Thymus (tissue), 11 donors: ENCODE results near the gene EGR1. TPM values are rescaled to one million over a fixed set of nuclear protein-coding genes. Genes with fewer than 3 reads are reported as not detected.

Source experiments
- DNase-seq, 9 donors: peaks; one replicate each; pipeline ENCODE4 v3.0.0-alpha.2; 2013; ENCODE audit warnings: low spot score in 9 of 9, low read depth in 6 of 9, missing footprints in 1 of 9
- H3K27ac ChIP-seq, 2 donors: one replicate each; pipeline ENCODE4 v1.5.1; 2013; ENCODE audit warnings: control low read depth in 1 of 2, low read depth in 1 of 2, low read length in 1 of 2, mild to moderate bottlenecking in 1 of 2, moderate library complexity in 1 of 2
- H3K27me3 ChIP-seq, 2 donors: one replicate each; pipeline ENCODE4 v1.5.1; 2013; ENCODE audit warnings: low read length in 1 of 2; ENCODE audit not compliant: control insufficient read depth in 2 of 2, insufficient read depth in 1 of 2
- H3K36me3 ChIP-seq, 2 donors: one replicate each; pipeline ENCODE4 v1.5.1; 2013; ENCODE audit warnings: low read length in 1 of 2, mild to moderate bottlenecking in 1 of 2, moderate library complexity in 1 of 2; ENCODE audit not compliant: control insufficient read depth in 2 of 2, insufficient read depth in 2 of 2
- H3K4me1 ChIP-seq, 2 donors: one replicate each; pipeline ENCODE4 v1.5.1; 2013; ENCODE audit warnings: low read length in 2 of 2; ENCODE audit not compliant: control insufficient read depth in 2 of 2, insufficient read depth in 2 of 2
- H3K4me3 ChIP-seq, 2 donors: one replicate each; pipeline ENCODE4 v1.5.1; 2013; ENCODE audit warnings: low read length in 2 of 2, control low read depth in 1 of 2, mild to moderate bottlenecking in 1 of 2
- H3K9me3 ChIP-seq, 2 donors: one replicate each; pipeline ENCODE4 v1.5.1; 2013; ENCODE audit warnings: low read length in 1 of 2, mild to moderate bottlenecking in 1 of 2; ENCODE audit not compliant: control insufficient read depth in 2 of 2, insufficient read depth in 1 of 2
- WGBS: extraction: QIAGEN DNeasy Blood & Tissue Kit; methylation state at CpG from one replicate; pipeline ENCODE4 v1.1.7; 2013; 5-methylcytosine and 5-hydroxymethylcytosine counted together
- polyA plus RNA-seq: library from polyadenylated mRNA; stranded (reverse); fragments of 200-250 nt; gene quantifications from one replicate; pipeline ENCODE4 v1.2.3, GENCODE V29; 2013
- total RNA-seq: library from RNA; stranded (reverse); fragments of 120-200 nt; gene quantifications from one replicate; pipeline ENCODE4 v1.2.4, GENCODE V29; 2013
- donor health status: healthy.

EGR1 gene
- total and polyA plus RNA-seq, 2 donors, result 7.1 to 56.3 TPM

GRCh38 chr5:138449501-138450239, 15.6 kb upstream of the EGR1 start:
- peaks cover 0 to 3% of the 10 kb centered on the region in 2 donors for H3K27me3 ChIP-seq
- H3K27ac ChIP-seq, result no peak overlapping the region
- H3K4me3 ChIP-seq, result no peak overlapping the region
- peaks cover 2 to 10% of the 10 kb centered on the region in 2 donors for H3K4me1 ChIP-seq
- H3K9me3 ChIP-seq, result no peaks in the 10 kb centered on the region
- WGBS, result 28% methylated on average over 22 of the region's 22 CpGs
- no peaks in the 10 kb centered on the region for H3K36me3 ChIP-seq
- DNase-seq, result peak in 6 of 9 donors; percentile 34 to 79 (median 62)

DNA sequence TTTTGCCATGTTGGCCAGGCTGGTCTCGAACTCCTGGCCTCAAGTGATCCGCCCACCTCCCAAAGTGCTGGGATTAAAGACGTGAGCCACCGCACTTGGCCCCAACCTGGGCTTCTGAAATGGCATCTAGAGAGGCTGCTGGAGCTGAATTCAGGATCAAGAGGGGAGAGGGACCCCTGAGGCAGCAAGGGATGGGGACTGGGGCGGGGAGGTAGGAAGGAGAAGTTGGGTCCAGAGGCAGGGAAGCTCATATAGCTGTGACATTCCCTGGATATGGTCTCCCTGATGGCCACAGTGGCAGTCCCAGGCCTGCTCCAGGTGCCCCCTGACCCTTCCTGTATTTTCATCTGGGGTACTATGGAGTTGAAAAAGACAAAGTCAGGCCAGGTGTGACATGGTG, 14.3 kb upstream of the EGR1 start:
- H3K27ac ChIP-seq, result no peak overlapping the region
- peaks cover 2 to 10% of the 10 kb centered on the region in 2 donors for H3K4me1 ChIP-seq
- H3K36me3 ChIP-seq, result no peaks in the 10 kb centered on the region
- no peaks in the 10 kb centered on the region for H3K9me3 ChIP-seq
- no peak overlapping the region for H3K4me3 ChIP-seq
- WGBS, result 96% methylated on average over 5 of the region's 5 CpGs
- DNase-seq, result no peak
- H3K27me3 ChIP-seq, result peaks cover 0 to 3% of the 10 kb centered on the region in 2 donors

GRCh38 chr5:138452720-138453119, 12.6 kb upstream of the EGR1 start:
- DNase-seq, result no peak
- H3K4me1 ChIP-seq, result peaks cover 2 to 10% of the 10 kb centered on the region in 2 donors
- no peak overlapping the region for H3K4me3 ChIP-seq
- H3K27ac ChIP-seq, result no peak overlapping the region
- peaks cover 0 to 3% of the 10 kb centered on the region in 2 donors for H3K27me3 ChIP-seq
- H3K36me3 ChIP-seq, result no peaks in the 10 kb centered on the region
- WGBS, result 98% methylated on average over 6 of the region's 6 CpGs
- no peaks in the 10 kb centered on the region for H3K9me3 ChIP-seq

DNA sequence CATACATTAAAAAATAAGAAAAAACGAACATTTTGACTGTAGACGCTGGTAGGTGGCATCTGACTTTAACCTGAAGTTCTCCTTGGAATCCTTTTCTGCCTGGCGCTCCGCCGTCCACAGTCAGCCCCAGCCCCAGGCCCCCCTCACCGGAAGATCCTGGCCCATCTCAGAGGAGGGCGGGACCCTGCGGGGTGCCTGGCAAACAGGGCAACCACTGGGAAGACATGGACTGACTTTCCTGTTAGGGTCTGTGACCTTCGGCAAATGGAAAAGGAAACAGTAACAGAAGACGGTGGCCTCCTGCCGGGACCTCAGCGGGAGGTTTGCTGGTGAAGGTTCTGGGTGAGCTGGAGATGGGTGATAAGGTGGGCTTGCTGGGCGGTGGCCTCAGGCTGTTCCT, 11.7 kb upstream of the EGR1 start:
- H3K36me3 ChIP-seq, result no peaks in the 10 kb centered on the region
- no peaks in the 10 kb centered on the region for H3K27me3 ChIP-seq
- H3K4me3 ChIP-seq, result no peak overlapping the region
- 96% methylated on average over 13 of the region's 13 CpGs for WGBS
- no peak overlapping the region for H3K27ac ChIP-seq
- H3K9me3 ChIP-seq, result peaks cover 0 to under 1% of the 10 kb centered on the region in 2 donors
- H3K4me1 ChIP-seq, result peaks cover 8 to 19% of the 10 kb centered on the region in 2 donors
- DNase-seq, result no peak

GRCh38 chr5:138454121-138454520, 11.2 kb upstream of the EGR1 start:
- WGBS, result 95% methylated on average over 8 of the region's 8 CpGs

GRCh38 chr5:138455232-138455930, 9.9 kb upstream of the EGR1 start:
- H3K4me1 ChIP-seq, result peaks cover 15 to 26% of the 10 kb centered on the region in 2 donors
- 96% methylated on average over 11 of the region's 11 CpGs for WGBS
- H3K27ac ChIP-seq, result no peak overlapping the region
- no peak for DNase-seq
- peaks cover 0 to 8% of the 10 kb centered on the region in 2 donors for H3K9me3 ChIP-seq
- H3K27me3 ChIP-seq, result no peaks in the 10 kb centered on the region
- H3K4me3 ChIP-seq, result no peak overlapping the region
- H3K36me3 ChIP-seq, result no peaks in the 10 kb centered on the region

More at GRCh38 chr5:138454121-138454520, 11.2 kb upstream of the EGR1 start:
- Histone ChIP-seq H3K9me3 (peaks cover 0 to 6% of the 10 kb centered on the region in 2 donors), H3K27ac (no peak overlapping the region), H3K27me3 (no peaks in the 10 kb centered on the region), H3K4me1 (peaks cover 11 to 24% of the 10 kb centered on the region in 2 donors), H3K36me3 (no peaks in the 10 kb centered on the region), H3K4me3 (no peak overlapping the region)
- DNase-seq, result no peak

DNA sequence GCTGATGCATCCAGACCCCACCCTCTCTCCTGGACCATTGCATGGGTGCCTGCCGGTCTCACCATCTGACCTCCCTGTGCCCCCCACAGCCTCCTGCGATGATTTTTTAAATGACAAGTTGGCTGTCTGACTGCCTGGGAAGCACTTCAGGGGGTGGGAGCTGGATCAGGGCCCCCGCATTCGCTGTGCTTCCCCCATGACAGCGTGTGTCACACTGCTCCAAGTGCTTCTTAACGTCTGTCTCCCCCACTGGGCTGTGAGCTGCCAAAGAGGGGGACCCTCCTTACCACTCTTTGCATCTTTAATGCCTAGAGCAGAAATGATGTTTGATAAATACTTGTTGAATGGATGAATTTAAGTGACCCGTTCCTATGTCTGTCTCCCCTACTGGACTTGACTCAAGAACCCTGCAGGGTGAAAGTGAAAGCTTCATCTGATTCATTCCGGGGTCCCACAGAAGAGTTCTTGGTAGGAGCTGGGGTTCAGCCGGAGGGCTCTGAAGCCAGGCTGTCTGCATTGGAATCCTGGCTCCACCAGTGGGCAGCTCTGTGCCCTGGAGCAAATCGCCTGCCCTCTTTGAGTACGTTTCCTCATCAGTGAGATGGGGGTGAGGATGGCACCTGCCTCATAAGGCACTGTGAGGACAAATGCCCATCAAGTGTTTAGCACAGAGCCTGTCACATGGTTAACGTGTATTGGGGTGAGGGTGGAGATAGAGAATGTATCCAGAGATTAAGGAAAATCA, 7.6 kb upstream of the EGR1 start:
- Histone ChIP-seq H3K4me3 (no peak overlapping the region), H3K4me1 (peaks cover 15 to 31% of the 10 kb centered on the region in 2 donors), H3K9me3 (peaks cover 0 to 8% of the 10 kb centered on the region in 2 donors), H3K27me3 (no peaks in the 10 kb centered on the region), H3K27ac (no peak overlapping the region), H3K36me3 (no peaks in the 10 kb centered on the region)
- DNase-seq, result no peak
- 92% methylated on average over 12 of the region's 12 CpGs for WGBS

GRCh38 chr5:138458384-138458783, 6.9 kb upstream of the EGR1 start:
- 47% methylated on average over 11 of the region's 11 CpGs for WGBS
- H3K4me1 ChIP-seq, result peaks cover 16 to 34% of the 10 kb centered on the region in 2 donors
- no peaks in the 10 kb centered on the region for H3K27me3 ChIP-seq
- no peaks in the 10 kb centered on the region for H3K36me3 ChIP-seq
- H3K9me3 ChIP-seq, result peaks cover 0 to 8% of the 10 kb centered on the region in 2 donors
- peak in 3 of 9 donors; percentile 10 to 47 (median 31) for DNase-seq
- H3K27ac ChIP-seq, result peak overlapping the region; percentile 42 to 77
- H3K4me3 ChIP-seq, result no peak overlapping the region
